ENCODE results near the gene RNF220.
A peak's percentile ranks its signal among the peaks of the same experiment; 100 is the strongest.

RNF220 gene

GRCh38 chr1:44408212-44408582 lies 3.1 kb downstream of the RNF220 start:
- H3K4me1 ChIP-seq (ENCODE audit: control insufficient read depth in 1 of 2, insufficient read depth in 2 of 2, low read length in 2 of 2), result peaks cover 4 to 43% of the 10 kb centered on the region in 2 donors
- peaks cover 0 to 7% of the 10 kb centered on the region in 2 donors for H3K9me3 ChIP-seq (ENCODE audit: control insufficient read depth in 1 of 2, low read length in 2 of 2)
- no peaks in the 10 kb centered on the region for H3K36me3 ChIP-seq (ENCODE audit: control insufficient read depth in 1 of 2, insufficient read depth in 2 of 2, low read length in 2 of 2)
- H3K27me3 ChIP-seq (ENCODE audit: low read depth, low read length), result peaks cover 75% of the 10 kb centered on the region
- peak overlapping the region in 1 of 2 donors; percentile 9 for H3K4me3 ChIP-seq (ENCODE audit: low read depth in 1 of 2, low read length in 2 of 2)
- no peak overlapping the region for H3K27ac ChIP-seq (ENCODE audit: low read length)

DNA sequence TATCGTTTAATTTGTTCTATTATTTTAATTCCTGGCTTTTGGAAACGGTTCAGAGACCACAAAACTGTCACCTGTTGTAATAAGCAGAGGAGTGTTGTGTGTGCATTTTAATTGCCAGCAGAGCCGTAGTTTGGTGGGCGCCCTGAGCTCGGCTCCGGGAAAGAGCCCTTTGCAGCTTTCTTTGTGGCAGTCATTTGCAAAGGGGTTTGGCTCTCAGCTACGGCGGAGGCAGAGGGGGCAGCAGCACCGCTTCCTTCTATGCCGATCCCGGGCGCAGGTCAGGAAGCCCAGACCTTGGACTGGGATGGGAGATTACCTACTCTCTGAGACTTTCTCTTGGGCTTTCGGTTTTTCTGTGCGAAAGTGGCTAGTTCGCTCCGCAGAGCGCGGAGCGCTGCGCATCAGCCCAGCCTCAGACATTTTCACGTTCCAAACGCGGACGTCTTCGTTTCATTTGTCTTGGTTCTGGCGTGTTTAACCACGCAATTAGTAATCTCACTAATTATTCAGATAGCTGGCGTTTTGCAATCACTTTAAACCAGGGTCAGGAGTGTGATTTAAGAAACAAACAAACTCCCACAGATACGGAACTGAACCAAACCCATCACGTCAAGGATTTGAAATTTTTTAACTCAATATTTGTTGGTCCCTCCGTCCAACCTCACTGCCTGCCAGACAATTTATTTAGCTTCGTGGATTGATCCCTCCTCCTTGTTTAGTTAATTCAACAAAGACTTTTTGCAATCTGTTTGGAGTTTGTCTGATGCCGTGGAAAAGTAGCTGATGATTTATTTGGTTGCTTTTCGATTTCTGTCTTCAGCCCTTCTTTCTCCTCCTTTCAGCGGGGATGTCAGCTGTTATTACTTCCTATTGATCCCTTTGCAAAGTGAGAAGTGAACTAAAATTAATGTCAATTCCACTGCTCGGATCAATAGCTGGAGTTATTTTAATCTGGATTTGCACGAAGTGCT lies 3.9 kb downstream of the RNF220 start:
- Histone ChIP-seq H3K9me3 (ENCODE audit: control insufficient read depth in 1 of 2, low read length in 2 of 2) (peaks cover 0 to 7% of the 10 kb centered on the region in 2 donors), H3K4me1 (ENCODE audit: control insufficient read depth in 1 of 2, insufficient read depth in 2 of 2, low read length in 2 of 2) (peaks cover 4 to 43% of the 10 kb centered on the region in 2 donors), H3K27me3 (ENCODE audit: low read depth, low read length) (peaks cover 81% of the 10 kb centered on the region), H3K4me3 (ENCODE audit: low read depth in 1 of 2, low read length in 2 of 2) (peak overlapping the region; percentile 9 to 32), H3K27ac (ENCODE audit: low read length) (no peak overlapping the region), H3K36me3 (ENCODE audit: control insufficient read depth in 1 of 2, insufficient read depth in 2 of 2, low read length in 2 of 2) (no peaks in the 10 kb centered on the region)

DNA sequence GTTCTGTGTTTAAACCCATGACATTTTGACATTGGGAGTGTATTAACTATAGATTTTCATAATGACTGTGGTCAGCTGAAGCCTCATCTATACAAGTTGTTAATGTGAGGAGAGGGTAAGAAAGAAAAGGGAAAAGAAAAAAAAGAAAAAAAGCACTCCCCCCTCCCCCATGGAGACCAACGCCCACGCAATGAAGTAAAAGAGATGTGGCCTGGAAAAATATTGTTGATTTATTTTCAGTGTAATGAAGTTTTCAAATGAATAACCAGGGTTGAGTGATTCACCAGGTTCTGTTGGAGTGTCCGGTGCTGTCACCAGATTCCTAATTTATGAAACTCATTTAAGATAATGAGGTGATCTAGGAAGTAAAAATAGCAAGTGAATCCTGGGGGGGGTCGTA lies 4.7 kb downstream of the RNF220 start:
- H3K4me3 ChIP-seq (ENCODE audit: low read depth in 1 of 2, low read length in 2 of 2), result no peak overlapping the region
- H3K4me1 ChIP-seq (ENCODE audit: control insufficient read depth in 1 of 2, insufficient read depth in 2 of 2, low read length in 2 of 2), result peaks cover 4 to 41% of the 10 kb centered on the region in 2 donors
- no peak overlapping the region for H3K27ac ChIP-seq (ENCODE audit: low read length)
- peaks cover 88% of the 10 kb centered on the region for H3K27me3 ChIP-seq (ENCODE audit: low read depth, low read length)
- H3K9me3 ChIP-seq (ENCODE audit: control insufficient read depth in 1 of 2, low read length in 2 of 2), result peaks cover 0 to 7% of the 10 kb centered on the region in 2 donors
- no peaks in the 10 kb centered on the region for H3K36me3 ChIP-seq (ENCODE audit: control insufficient read depth in 1 of 2, insufficient read depth in 2 of 2, low read length in 2 of 2)

DNA sequence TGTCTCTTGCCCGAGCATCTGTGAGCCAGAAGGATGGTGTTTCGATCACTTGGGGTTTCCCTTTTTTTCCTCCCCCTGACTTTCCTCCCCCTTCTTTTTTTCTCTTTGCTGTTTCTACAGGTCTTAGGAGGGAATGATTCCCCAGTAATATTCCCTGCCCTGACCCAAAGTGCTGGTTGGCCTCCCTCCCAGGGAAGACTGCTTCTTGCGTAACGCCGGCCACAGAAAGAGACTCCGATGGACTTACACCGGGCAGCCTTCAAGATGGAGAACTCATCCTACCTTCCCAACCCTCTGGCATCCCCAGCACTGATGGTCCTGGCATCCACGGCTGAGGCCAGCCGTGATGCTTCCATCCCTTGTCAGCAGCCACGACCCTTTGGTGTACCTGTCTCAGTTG lies 6.8 kb downstream of the RNF220 start:
- peaks cover 0 to 7% of the 10 kb centered on the region in 2 donors for H3K9me3 ChIP-seq (ENCODE audit: control insufficient read depth in 1 of 2, low read length in 2 of 2)
- H3K4me1 ChIP-seq (ENCODE audit: control insufficient read depth in 1 of 2, insufficient read depth in 2 of 2, low read length in 2 of 2), result peaks cover 0 to 24% of the 10 kb centered on the region in 2 donors
- peaks cover 91% of the 10 kb centered on the region for H3K27me3 ChIP-seq (ENCODE audit: low read depth, low read length)
- no peak overlapping the region for H3K4me3 ChIP-seq (ENCODE audit: low read depth in 1 of 2, low read length in 2 of 2)
- H3K27ac ChIP-seq (ENCODE audit: low read length), result no peak overlapping the region
- no peaks in the 10 kb centered on the region for H3K36me3 ChIP-seq (ENCODE audit: control insufficient read depth in 1 of 2, insufficient read depth in 2 of 2, low read length in 2 of 2)

GRCh38 chr1:44412601-44413000 lies 7.5 kb downstream of the RNF220 start:
- H3K4me3 ChIP-seq (ENCODE audit: low read depth in 1 of 2, low read length in 2 of 2), result no peak overlapping the region
- H3K4me1 ChIP-seq (ENCODE audit: control insufficient read depth in 1 of 2, insufficient read depth in 2 of 2, low read length in 2 of 2), result peaks cover 0 to 25% of the 10 kb centered on the region in 2 donors
- peaks cover 92% of the 10 kb centered on the region for H3K27me3 ChIP-seq (ENCODE audit: low read depth, low read length)
- peaks cover 0 to 7% of the 10 kb centered on the region in 2 donors for H3K9me3 ChIP-seq (ENCODE audit: control insufficient read depth in 1 of 2, low read length in 2 of 2)
- no peaks in the 10 kb centered on the region for H3K36me3 ChIP-seq (ENCODE audit: control insufficient read depth in 1 of 2, insufficient read depth in 2 of 2, low read length in 2 of 2)
- H3K27ac ChIP-seq (ENCODE audit: low read length), result no peak overlapping the region

DNA sequence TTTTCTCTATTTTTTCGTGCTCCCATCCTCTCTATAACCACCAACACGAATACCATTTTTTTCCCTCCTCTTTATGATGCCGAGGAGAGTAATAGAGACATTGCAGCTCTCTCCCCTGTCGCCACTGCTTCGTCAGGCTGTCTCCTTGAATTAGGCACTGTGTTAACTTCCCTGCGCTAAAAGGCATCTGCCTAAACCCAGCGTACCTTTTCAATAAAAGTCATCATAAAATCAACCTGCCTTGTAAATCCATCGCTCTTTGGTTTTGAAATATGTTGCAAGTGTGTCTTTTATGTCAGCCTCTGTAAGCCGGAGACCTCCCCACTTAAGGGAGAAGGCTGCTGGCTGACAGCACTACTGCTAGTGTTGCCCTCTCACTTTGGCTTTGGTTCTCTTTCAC lies 8.7 kb downstream of the RNF220 start:
- Histone ChIP-seq H3K4me3 (ENCODE audit: low read depth in 1 of 2, low read length in 2 of 2) (no peak overlapping the region), H3K27me3 (ENCODE audit: low read depth, low read length) (peaks cover 85% of the 10 kb centered on the region), H3K4me1 (ENCODE audit: control insufficient read depth in 1 of 2, insufficient read depth in 2 of 2, low read length in 2 of 2) (peaks cover 0 to 19% of the 10 kb centered on the region in 2 donors), H3K9me3 (ENCODE audit: control insufficient read depth in 1 of 2, low read length in 2 of 2) (peaks cover 0 to 7% of the 10 kb centered on the region in 2 donors), H3K36me3 (ENCODE audit: control insufficient read depth in 1 of 2, insufficient read depth in 2 of 2, low read length in 2 of 2) (no peaks in the 10 kb centered on the region), H3K27ac (ENCODE audit: low read length) (no peak overlapping the region)

DNA sequence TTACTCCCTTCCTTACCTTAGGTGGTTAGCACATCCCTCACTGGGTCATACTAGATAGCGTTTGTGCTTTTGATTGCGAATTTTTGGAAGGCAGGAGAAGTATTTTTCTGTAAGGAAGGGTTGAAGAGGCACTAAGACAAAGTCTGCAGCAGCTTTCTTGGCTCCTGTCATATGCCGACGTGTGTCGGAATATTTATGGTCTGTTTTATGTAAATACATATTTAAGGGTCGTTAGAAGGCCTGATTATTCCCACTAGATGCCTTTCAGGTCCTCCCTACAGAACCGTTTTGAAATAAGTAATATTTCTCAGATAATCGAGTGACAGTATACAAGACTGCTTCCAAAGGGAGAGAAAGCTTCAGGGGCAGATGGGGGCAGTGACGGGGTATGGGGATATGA lies 10.0 kb downstream of the RNF220 start:
- no peak overlapping the region for H3K4me3 ChIP-seq (ENCODE audit: low read depth in 1 of 2, low read length in 2 of 2)
- no peaks in the 10 kb centered on the region for H3K36me3 ChIP-seq (ENCODE audit: control insufficient read depth in 1 of 2, insufficient read depth in 2 of 2, low read length in 2 of 2)
- H3K27ac ChIP-seq (ENCODE audit: low read length), result no peak overlapping the region
- H3K4me1 ChIP-seq (ENCODE audit: control insufficient read depth in 1 of 2, insufficient read depth in 2 of 2, low read length in 2 of 2), result peaks cover 0 to 13% of the 10 kb centered on the region in 2 donors
- no peaks in the 10 kb centered on the region for H3K9me3 ChIP-seq (ENCODE audit: control insufficient read depth in 1 of 2, low read length in 2 of 2)
- H3K27me3 ChIP-seq (ENCODE audit: low read depth, low read length), result peaks cover 83% of the 10 kb centered on the region

DNA sequence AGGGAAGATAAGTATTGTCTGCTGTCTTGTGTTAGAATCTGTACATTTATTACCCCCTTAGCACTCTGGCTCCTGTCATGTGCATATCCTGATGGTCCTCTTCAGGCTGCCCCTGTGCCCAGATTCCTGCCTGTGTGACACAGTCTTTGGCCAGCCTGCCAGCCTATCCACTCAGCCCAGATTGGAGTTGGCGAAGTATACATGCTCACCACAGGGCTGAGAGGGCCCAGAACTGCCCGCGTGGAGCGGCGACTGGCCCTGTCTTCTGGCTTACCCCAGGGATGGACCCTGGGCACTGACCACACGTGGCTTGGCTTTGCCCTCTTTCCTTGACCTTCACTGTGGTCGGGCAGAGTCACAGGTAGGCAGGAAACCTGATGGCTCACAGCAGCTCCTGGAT lies 11.4 kb downstream of the RNF220 start:
- Histone ChIP-seq H3K9me3 (ENCODE audit: control insufficient read depth in 1 of 2, low read length in 2 of 2) (no peaks in the 10 kb centered on the region), H3K4me3 (ENCODE audit: low read depth in 1 of 2, low read length in 2 of 2) (no peak overlapping the region), H3K36me3 (ENCODE audit: control insufficient read depth in 1 of 2, insufficient read depth in 2 of 2, low read length in 2 of 2) (no peaks in the 10 kb centered on the region), H3K27ac (ENCODE audit: low read length) (no peak overlapping the region), H3K27me3 (ENCODE audit: low read depth, low read length) (peaks cover 79% of the 10 kb centered on the region), H3K4me1 (ENCODE audit: control insufficient read depth in 1 of 2, insufficient read depth in 2 of 2, low read length in 2 of 2) (peaks cover 0 to 13% of the 10 kb centered on the region in 2 donors)

DNA sequence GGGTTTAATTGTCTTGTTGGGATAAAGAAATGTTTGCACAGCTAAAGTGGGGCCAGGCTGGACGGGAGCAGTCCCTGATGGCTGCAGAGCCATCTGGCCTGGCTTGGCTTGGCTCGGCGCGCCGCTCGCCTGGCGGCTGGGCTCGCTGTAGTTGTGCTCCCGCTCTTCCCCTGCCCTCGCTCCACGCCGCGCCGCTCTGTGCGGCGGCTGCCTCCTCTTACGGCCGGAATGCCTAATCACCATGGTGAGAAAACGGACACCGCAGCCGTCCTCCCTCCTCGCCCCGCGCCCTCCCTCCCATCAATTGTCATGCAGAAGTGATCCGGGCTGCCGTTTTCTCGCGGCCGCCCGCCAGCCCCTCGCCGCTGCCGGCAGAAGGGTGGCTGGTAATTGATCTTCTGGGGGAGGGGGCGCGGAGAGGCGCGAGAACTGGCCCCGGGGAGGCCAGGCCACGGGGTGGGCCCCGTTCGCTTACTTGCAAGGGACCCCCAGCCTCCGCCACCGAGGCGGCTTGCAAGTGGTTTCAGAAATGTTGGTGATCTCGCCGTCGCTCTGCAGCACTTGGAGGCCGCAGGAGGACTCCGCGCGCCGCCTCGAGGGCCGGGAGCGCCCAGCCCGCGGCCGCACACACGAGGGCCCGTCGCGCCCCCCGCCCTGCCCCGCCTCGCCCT lies 12.4 kb downstream of the RNF220 start:
- no peak overlapping the region for H3K27ac ChIP-seq (ENCODE audit: low read length)
- no peaks in the 10 kb centered on the region for H3K9me3 ChIP-seq (ENCODE audit: control insufficient read depth in 1 of 2, low read length in 2 of 2)
- H3K27me3 ChIP-seq (ENCODE audit: low read depth, low read length), result peaks cover 69% of the 10 kb centered on the region
- H3K4me3 ChIP-seq (ENCODE audit: low read depth in 1 of 2, low read length in 2 of 2), result peak overlapping the region in 1 of 2 donors; percentile 57
- H3K4me1 ChIP-seq (ENCODE audit: control insufficient read depth in 1 of 2, insufficient read depth in 2 of 2, low read length in 2 of 2), result peaks cover 0 to 13% of the 10 kb centered on the region in 2 donors
- H3K36me3 ChIP-seq (ENCODE audit: control insufficient read depth in 1 of 2, insufficient read depth in 2 of 2, low read length in 2 of 2), result no peaks in the 10 kb centered on the region

DNA sequence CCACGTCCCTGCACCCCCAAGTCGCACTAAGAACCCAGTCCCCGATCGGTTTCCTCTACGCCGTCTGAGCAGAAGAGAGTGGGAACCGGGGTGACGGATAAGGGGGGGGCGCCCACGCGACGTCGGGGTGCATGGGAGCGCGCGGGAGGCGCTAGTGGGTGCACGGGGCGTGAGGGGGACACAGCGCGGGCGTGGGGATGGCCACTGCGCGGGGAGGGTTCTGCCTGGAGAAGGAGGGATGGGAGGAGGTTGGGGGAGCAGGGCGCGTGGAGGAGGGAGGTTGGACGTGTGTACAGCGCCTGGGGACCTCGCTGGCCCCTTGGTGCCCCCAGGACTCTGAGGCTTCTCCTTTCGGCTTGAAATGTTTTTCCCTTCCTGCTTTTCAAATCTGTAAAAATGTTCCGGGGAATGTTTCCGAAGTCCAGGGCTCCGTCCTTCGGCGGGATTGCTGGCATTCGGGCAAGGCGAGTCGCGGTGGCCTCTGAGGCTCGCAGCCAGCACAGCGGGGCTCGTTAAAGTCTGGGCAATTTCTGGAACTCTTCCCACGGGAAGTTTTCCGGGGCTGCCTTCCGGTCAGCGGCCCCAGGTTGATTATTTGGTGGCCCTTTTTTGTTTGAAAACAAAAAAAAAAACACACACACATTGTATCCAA lies 13.1 kb downstream of the RNF220 start:
- peaks cover 64% of the 10 kb centered on the region for H3K27me3 ChIP-seq (ENCODE audit: low read depth, low read length)
- H3K4me1 ChIP-seq (ENCODE audit: control insufficient read depth in 1 of 2, insufficient read depth in 2 of 2, low read length in 2 of 2), result peaks cover 0 to 13% of the 10 kb centered on the region in 2 donors
- no peak overlapping the region for H3K27ac ChIP-seq (ENCODE audit: low read length)
- no peaks in the 10 kb centered on the region for H3K9me3 ChIP-seq (ENCODE audit: control insufficient read depth in 1 of 2, low read length in 2 of 2)
- no peaks in the 10 kb centered on the region for H3K36me3 ChIP-seq (ENCODE audit: control insufficient read depth in 1 of 2, insufficient read depth in 2 of 2, low read length in 2 of 2)
- H3K4me3 ChIP-seq (ENCODE audit: low read depth in 1 of 2, low read length in 2 of 2), result peak overlapping the region in 1 of 2 donors; percentile 57

DNA sequence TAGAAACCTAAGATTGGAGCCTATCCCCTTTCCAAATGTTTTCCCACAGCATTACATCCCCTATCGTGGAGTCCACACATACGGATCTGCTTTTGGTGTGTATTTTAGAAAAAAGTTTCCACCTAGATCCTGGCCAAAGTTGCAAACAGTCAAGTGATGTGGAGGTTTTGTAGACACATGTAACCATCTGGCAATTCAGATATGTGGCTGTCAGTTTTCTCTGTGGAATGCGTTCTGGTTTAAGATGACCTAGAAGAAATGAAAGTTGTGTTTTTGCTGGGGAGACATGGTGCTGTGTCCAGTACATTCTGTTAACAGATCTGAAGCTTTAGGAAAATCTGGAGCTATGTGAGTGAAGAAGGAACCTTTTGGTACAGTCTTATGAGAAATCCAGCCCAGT lies 14.8 kb downstream of the RNF220 start:
- Histone ChIP-seq H3K27ac (ENCODE audit: low read length) (no peak overlapping the region), H3K9me3 (ENCODE audit: control insufficient read depth in 1 of 2, low read length in 2 of 2) (no peaks in the 10 kb centered on the region), H3K4me3 (ENCODE audit: low read depth in 1 of 2, low read length in 2 of 2) (no peak overlapping the region), H3K27me3 (ENCODE audit: low read depth, low read length) (peaks cover 51% of the 10 kb centered on the region), H3K36me3 (ENCODE audit: control insufficient read depth in 1 of 2, insufficient read depth in 2 of 2, low read length in 2 of 2) (no peaks in the 10 kb centered on the region), H3K4me1 (ENCODE audit: control insufficient read depth in 1 of 2, insufficient read depth in 2 of 2, low read length in 2 of 2) (peaks cover 3 to 17% of the 10 kb centered on the region in 2 donors)
